ENCODE data around the gene STXBP6. TPM values are rescaled to one million over a fixed set of nuclear protein-coding genes. Genes with fewer than 3 reads are reported as not detected.

The STXBP6 gene
- total and polyA plus RNA-seq, 2 donors (not counting 3 experiments of a cell fraction or from before 2014, with no cell fraction given): 0.06 TPM; not detected in 1

DNA sequence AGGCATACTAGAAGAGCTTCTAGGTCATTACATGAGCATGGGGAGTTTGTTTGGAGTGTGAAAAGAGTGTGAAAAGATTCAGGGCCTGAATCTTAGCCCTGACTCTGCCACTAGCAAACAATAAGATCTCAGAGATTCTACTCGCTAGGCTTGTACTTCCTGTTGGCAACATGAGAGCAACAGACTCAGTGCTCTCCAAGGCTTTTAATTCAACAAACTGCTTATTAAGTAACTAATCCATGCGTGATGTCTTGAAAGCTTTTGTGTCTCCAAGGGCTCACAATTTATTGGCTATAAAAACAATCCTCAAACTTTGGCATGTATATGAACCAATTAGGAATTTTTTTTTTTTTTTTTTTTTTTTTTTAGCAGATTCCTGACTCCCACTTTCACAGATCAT, 105.1 kb downstream of the STXBP6 start:
- POLR2A ChIA-PET: no interaction called here
- intact Hi-C loops (cut with micrococcal nuclease): no loop called here
- no peaks in the 10 kb centered on the region for H4K20me1 ChIP-seq (replicated peaks; ENCODE audit: control insufficient read depth, extremely low read depth, insufficient read depth, low read length)
- H3K4me3 ChIP-seq (replicated peaks in 1 of 3; ENCODE audit: insufficient read depth in 1 of 3, low read depth in 1 of 3, low read length in 3 of 3): no peak overlapping the region
- H3K27ac ChIP-seq (ENCODE audit: insufficient read depth, low read depth, low read length): no peak overlapping the region
- no peak overlapping the region for H3K9ac ChIP-seq (replicated peaks; ENCODE audit: extremely low read depth, insufficient read depth, low read length)
- TF ChIP-seq JUN (IDR thresholded peaks at IDR 0.05; ENCODE audit: borderline replicate concordance, insufficient read depth, insufficient read length, low read depth) (no peak), MYC (IDR thresholded peaks at IDR 0.05; ENCODE audit: low read depth, low read length) (no peak), POLR2AphosphoS5 (IDR thresholded peaks at IDR 0.05; ENCODE audit: insufficient read depth, low read depth, low read length) (no peak)
- no peaks in the 10 kb centered on the region for H3K79me2 ChIP-seq (ENCODE audit: control insufficient read depth, insufficient read depth, low read length)
- no peaks in the 10 kb centered on the region for H3K36me3 ChIP-seq (ENCODE audit: control insufficient read depth in 2 of 2, extremely low read depth in 1 of 2, insufficient read depth in 2 of 2, low read length in 2 of 2)
- FAIRE-seq: no peak
- H3K27me3 ChIP-seq (ENCODE audit: control insufficient read depth in 2 of 2, insufficient read depth in 2 of 2, low read length in 2 of 2): no peaks in the 10 kb centered on the region
- DNase-seq (ENCODE audit: low read depth, low spot score): no peak
- no peaks in the 10 kb centered on the region for H3K9me1 ChIP-seq (replicated peaks; ENCODE audit: control insufficient read depth, extremely low read depth, insufficient read depth, low read length)
- no peak overlapping the region for H2AFZ ChIP-seq (ENCODE audit: low read depth, low read length)
- no TSS peak for BruUV-seq (replicated peaks)
- no peaks in the 10 kb centered on the region for H3K4me1 ChIP-seq (ENCODE audit: control insufficient read depth, extremely low read depth, insufficient read depth, low read length)
- CTCF ChIA-PET: no interaction called here
- dilution Hi-C loops (cut with MboI; ENCODE audit: extremely low pct_ligation_motif_present, low sequenced_read_pairs): no loop called here
- no peak overlapping the region for H3K4me2 ChIP-seq (ENCODE audit: insufficient read depth, low read length)
- no peaks in the 10 kb centered on the region for H3K9me3 ChIP-seq (replicated peaks; ENCODE audit: control insufficient read depth, insufficient read depth, low read length)

GRCh38 chr14:24943024-24943423, 106.9 kb downstream of the STXBP6 start:
- FAIRE-seq (no peak), DNase-seq (ENCODE audit: low read depth, low spot score) (no peak)
- H3K9me3 ChIP-seq (replicated peaks; ENCODE audit: control insufficient read depth, insufficient read depth, low read length): no peaks in the 10 kb centered on the region
- H4K20me1 ChIP-seq (replicated peaks; ENCODE audit: control insufficient read depth, extremely low read depth, insufficient read depth, low read length): no peaks in the 10 kb centered on the region
- H3K79me2 ChIP-seq (ENCODE audit: control insufficient read depth, insufficient read depth, low read length): no peaks in the 10 kb centered on the region
- no peak overlapping the region for H3K9ac ChIP-seq (replicated peaks; ENCODE audit: extremely low read depth, insufficient read depth, low read length)
- no peaks in the 10 kb centered on the region for H3K36me3 ChIP-seq (ENCODE audit: control insufficient read depth in 2 of 2, extremely low read depth in 1 of 2, insufficient read depth in 2 of 2, low read length in 2 of 2)
- TF ChIP-seq MYC (IDR thresholded peaks at IDR 0.05; ENCODE audit: low read depth, low read length): no peak
- TF ChIP-seq, protein P1, sequence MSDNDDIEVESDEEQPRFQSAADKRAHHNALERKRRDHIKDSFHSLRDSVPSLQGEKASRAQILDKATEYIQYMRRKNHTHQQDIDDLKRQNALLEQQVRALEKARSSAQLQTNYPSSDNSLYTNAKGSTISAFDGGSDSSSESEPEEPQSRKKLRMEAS (IDR thresholded peaks at IDR 0.05; ENCODE audit: insufficient read depth, insufficient read length): no peak
- TF ChIP-seq POLR2AphosphoS5 (IDR thresholded peaks at IDR 0.05; ENCODE audit: insufficient read depth, low read depth, low read length): no peak
- TF ChIP-seq EZH2 (IDR thresholded peaks at IDR 0.05; ENCODE audit: borderline replicate concordance, low read depth, low read length, severe bottlenecking): no peak
- TF ChIP-seq GATA2 (IDR thresholded peaks at IDR 0.05; ENCODE audit: insufficient read depth, insufficient read length, low read depth, low read length): no peak
- no peak for TF ChIP-seq JUN (IDR thresholded peaks at IDR 0.05; ENCODE audit: borderline replicate concordance, insufficient read depth, insufficient read length, low read depth)
- no peak for TF ChIP-seq FOS (IDR thresholded peaks at IDR 0.05; ENCODE audit: borderline replicate concordance, insufficient read depth, low read length)
- no peak for TF ChIP-seq POLR2A (IDR thresholded peaks at IDR 0.05; ENCODE audit: low read depth, low read length)
- no peak for TF ChIP-seq CTCF (IDR thresholded peaks at IDR 0.05; ENCODE audit: extremely low read depth in 1 of 2, insufficient read depth in 1 of 2, low read depth in 1 of 2, low read length in 2 of 2)
- no peaks in the 10 kb centered on the region for H3K9me1 ChIP-seq (replicated peaks; ENCODE audit: control insufficient read depth, extremely low read depth, insufficient read depth, low read length)
- BruUV-seq (replicated peaks): no TSS peak
- POLR2A ChIA-PET: no interaction called here
- CTCF ChIA-PET: no interaction called here
- intact Hi-C loops (cut with micrococcal nuclease) (no loop called here), dilution Hi-C loops (cut with MboI; ENCODE audit: extremely low pct_ligation_motif_present, low sequenced_read_pairs) (no loop called here)
- H3K27me3 ChIP-seq (ENCODE audit: control insufficient read depth in 2 of 2, insufficient read depth in 2 of 2, low read length in 2 of 2): no peaks in the 10 kb centered on the region
- no peak overlapping the region for H3K4me3 ChIP-seq (replicated peaks in 1 of 3; ENCODE audit: insufficient read depth in 1 of 3, low read depth in 1 of 3, low read length in 3 of 3)
- no peak overlapping the region for H2AFZ ChIP-seq (ENCODE audit: low read depth, low read length)
- H3K4me1 ChIP-seq (ENCODE audit: control insufficient read depth, extremely low read depth, insufficient read depth, low read length): no peaks in the 10 kb centered on the region
- H3K27ac ChIP-seq (ENCODE audit: insufficient read depth, low read depth, low read length): no peak overlapping the region
- H3K4me2 ChIP-seq (ENCODE audit: insufficient read depth, low read length): no peak overlapping the region

All from endothelial cell of umbilical vein (primary cell).